Heart right ventricle (tissue), 16 donors: ENCODE results near the gene ANKH. TPM values are rescaled to one million over a fixed set of nuclear protein-coding genes. Genes with fewer than 3 reads are reported as not detected.

Source experiments
- ATAC-seq, 8 donors: fragments of 200-7000 bp; cut with Tn5 transposase; one replicate each; pipeline ENCODE4 v1.9.1; 2020; ENCODE audit warnings: mild to moderate bottlenecking in 8 of 8, moderate library complexity in 8 of 8, moderate number of reproducible peaks in 1 of 8
- DNase-seq, 2 donors: peaks; one replicate each; pipeline ENCODE4 v3.0.0-alpha.2; 2020
- H3K27ac ChIP-seq, 10 donors: fragments of 200-600 bp; sonication (generic) in 2 of 10; one replicate each; pipeline versions ENCODE4 v1.5.0 to v1.8.0; 2020 to 2022; ENCODE audit warnings: mild to moderate bottlenecking in 3 of 10
- H3K27me3 ChIP-seq, 7 donors: fragments of 200-600 bp; one replicate each; pipeline ENCODE4 v1.8.0; 2021 to 2022; ENCODE audit warnings: mild to moderate bottlenecking in 2 of 7
- H3K36me3 ChIP-seq, 9 donors: fragments of 200-600 bp; sonication (generic) in 1 of 9; one replicate each; pipeline versions ENCODE4 v1.5.0 to v1.8.0; 2020 to 2022; ENCODE audit warnings: mild to moderate bottlenecking in 2 of 9
- H3K4me1 ChIP-seq, 9 donors: fragments of 200-600 bp; sonication (generic) in 1 of 9; one replicate each; pipeline versions ENCODE4 v1.5.0 to v1.8.0; 2020 to 2022; ENCODE audit warnings: mild to moderate bottlenecking in 4 of 9
- H3K4me3 ChIP-seq, 10 donors: fragments of 200-600 bp; sonication (generic) in 2 of 10; one replicate each; pipeline versions ENCODE4 v1.5.0 to v1.8.0; 2020 to 2022; ENCODE audit warnings: mild to moderate bottlenecking in 7 of 10, moderate library complexity in 2 of 10
- H3K9me3 ChIP-seq, 11 donors: fragments of 200-600 bp in 10 of 11; sonication (generic) in 2 of 11; one replicate each; pipeline versions ENCODE4 v1.5.0 to v1.8.0; 2013 to 2022; ENCODE audit warnings: mild to moderate bottlenecking in 2 of 11, control low read depth in 1 of 11, moderate library complexity in 1 of 11
- WGBS, 2 donors: extraction: QIAGEN DNeasy Blood & Tissue Kit; methylation state at CpG; one replicate each; pipeline ENCODE4 v1.1.7; 2013; ENCODE audit warnings: inconsistent platforms in 1 of 2; 5-methylcytosine and 5-hydroxymethylcytosine counted together
- intact Hi-C, 10 donors: fragments of 100-400 bp; cut with DNase I; formaldehyde crosslinking; loops; one replicate each; pipeline versions ENCODE4 v1.11.1 to v1.14.2; 2022
- polyA plus RNA-seq, 2 donors: library from polyadenylated mRNA; stranded (reverse); fragments of 200-250 nt; gene quantifications; one replicate each; pipeline ENCODE4 v1.2.3, GENCODE V29; 2013
- total RNA-seq, 10 donors: library from RNA; stranded (reverse); fragmentation: NEBNext Ultra II Directional in 3 of 10; extraction: Animal tissue kit (Norgen Biotek cat#: 25700) in 3 of 10; gene quantifications; one replicate each; pipeline versions ENCODE4 v1.2.1 to v1.2.4, GENCODE V29; 2021 to 2023
- TF ChIP-seq, protein P1 (sequence below), 9 donors: fragments of 200-600 bp; sonication (generic) in 2 of 9; IDR thresholded peaks; one replicate each; pipeline versions ENCODE4 v1.5.0 to v1.8.0; 2021 to 2022; ENCODE audit warnings: antibody characterized with exemption in 9 of 9, mild to moderate bottlenecking in 5 of 9, moderate library complexity in 1 of 9
- donor health status: Arrhythmogenic right ventricular cardiomyopathy.
- donor health status: ischemic (EF 13 %, LVEDD 7.1; RV severe dilation, severe dysfunction).
- donor health status: healthy with polysubstance abuse.
- donor health status: DM: no; HTN: yes; CAD: no.
- donor health status: DM: no; HTN: no; CAD: no.
- donor health status: ischemic (EF 25% LVEDD 6.9; RV normal size, moderate dysfunction).
- donor health status: ischemic (EF 25% LVEDD 5.7; RV mildly dilated, moderate dysfunction).
- donor health status: healthy.
- donor health status: DM: yes; HTN: yes; CAD: no.
- donor health status: Ischemic cardiomyopathy.
- donor health status: ischemic (EF 35%, LVEDD 5.7; RV mildly dilated, moderate dysfunction).
- donor health status: nonischemic (EF 11% LVEDD 7.7; RV severe dilation, severe dysfunction).
- donor health status: DM: yes; HTN: yes; CAD: no.
- donor health status: PGD.
- donor health status: ischemic (EF 29% LVEDD 5.4; RV normal size, mild dysfunction).
- donor health status: nonischemic (EF 23%, LVEDD 6.1; RV moderate dilation, normal function).

The ANKH gene
- total and polyA plus RNA-seq, 12 donors = 51.0 to 256 (median 192) TPM

DNA sequence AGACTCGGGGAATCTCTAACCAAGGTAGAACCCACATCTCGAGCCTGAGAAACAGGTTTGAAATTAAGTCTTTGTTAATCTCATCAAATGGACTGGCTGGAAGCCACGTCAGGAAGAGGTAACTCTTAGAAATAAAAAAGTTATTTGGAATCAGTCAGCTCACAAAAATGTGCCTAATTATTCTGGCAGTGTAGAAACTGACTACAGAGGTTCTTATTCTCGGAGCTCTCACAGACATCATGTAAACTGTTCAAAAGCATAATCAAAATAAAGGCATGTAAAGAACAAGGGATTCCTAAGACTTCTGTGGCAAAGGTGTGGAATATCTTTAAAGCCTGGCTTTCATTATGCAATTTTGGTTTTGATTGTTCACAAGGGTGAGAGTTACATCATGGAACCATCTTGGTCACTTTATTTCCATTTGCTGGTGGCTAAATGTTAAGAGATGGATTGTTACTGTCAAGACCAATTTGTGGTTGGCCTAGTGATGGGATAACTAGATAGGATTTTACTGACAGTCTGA lies 121.9 kb downstream of the ANKH start:
- Histone ChIP-seq H3K4me3 (no peak overlapping the region), H3K4me1 (peaks cover 0 to 31% (median 5%) of the 10 kb centered on the region in 9 donors), H3K27me3 (no peaks in the 10 kb centered on the region), H3K27ac (no peak overlapping the region), H3K9me3 (no peaks in the 10 kb centered on the region), H3K36me3 (peaks cover 0 to 99% (median 41%) of the 10 kb centered on the region in 9 donors)
- 75 to 76% methylated on average over 4 of the region's 4 CpGs for whole genome bisulfite sequencing, 2 donors
- TF ChIP-seq, protein P1, sequence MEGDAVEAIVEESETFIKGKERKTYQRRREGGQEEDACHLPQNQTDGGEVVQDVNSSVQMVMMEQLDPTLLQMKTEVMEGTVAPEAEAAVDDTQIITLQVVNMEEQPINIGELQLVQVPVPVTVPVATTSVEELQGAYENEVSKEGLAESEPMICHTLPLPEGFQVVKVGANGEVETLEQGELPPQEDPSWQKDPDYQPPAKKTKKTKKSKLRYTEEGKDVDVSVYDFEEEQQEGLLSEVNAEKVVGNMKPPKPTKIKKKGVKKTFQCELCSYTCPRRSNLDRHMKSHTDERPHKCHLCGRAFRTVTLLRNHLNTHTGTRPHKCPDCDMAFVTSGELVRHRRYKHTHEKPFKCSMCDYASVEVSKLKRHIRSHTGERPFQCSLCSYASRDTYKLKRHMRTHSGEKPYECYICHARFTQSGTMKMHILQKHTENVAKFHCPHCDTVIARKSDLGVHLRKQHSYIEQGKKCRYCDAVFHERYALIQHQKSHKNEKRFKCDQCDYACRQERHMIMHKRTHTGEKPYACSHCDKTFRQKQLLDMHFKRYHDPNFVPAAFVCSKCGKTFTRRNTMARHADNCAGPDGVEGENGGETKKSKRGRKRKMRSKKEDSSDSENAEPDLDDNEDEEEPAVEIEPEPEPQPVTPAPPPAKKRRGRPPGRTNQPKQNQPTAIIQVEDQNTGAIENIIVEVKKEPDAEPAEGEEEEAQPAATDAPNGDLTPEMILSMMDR (IDR thresholded peaks at IDR 0.05) = no peak
- intact Hi-C loops = loop anchor here in 3 of 10 donors (5.0 to 10.0 kb wide), 2 partner anchors 115 to 123 kb away; partner anchors contain the start of gene ANKH (in 1 of the 3)
- ATAC-seq (no peak), DNase-seq (no peak)

DNA sequence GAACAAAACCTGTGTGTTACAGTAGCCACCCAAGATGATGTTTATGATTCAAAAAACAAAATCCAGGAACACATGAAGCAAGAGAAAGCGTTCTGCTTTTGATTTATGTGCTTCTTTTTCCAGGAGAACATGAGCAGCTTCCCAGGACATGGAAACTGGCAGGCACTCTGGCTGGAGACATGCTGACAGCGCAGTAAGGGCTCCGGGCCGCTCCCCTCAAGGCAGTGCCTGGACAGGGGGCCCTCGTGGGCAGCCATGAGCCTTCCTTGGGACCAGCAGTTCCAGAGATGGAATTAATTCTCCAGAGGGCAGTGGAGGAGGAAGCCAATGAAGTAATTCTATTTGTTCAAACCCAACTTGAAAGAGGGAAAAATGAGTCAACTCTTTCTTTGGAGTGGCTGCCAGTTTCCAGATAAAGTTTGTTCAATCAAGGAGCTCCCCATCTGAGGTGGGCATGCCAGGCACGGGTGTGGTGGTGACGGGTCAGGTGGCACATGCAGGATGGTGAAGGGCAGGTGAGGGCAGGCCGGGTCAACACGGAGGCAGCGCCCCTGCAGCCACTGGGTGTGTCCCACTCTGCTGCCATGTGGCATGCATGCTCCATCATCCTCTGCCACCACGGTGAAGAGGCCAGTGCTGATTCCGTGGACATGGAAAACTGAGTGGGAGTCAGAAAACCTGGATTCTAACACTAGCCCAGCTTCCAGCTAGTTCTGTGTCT lies 123.2 kb downstream of the ANKH start:
- 90 to 91% methylated on average over 12 of the region's 12 CpGs for WGBS, 2 donors
- ATAC-seq = no peak
- H3K4me1 ChIP-seq = peaks cover 0 to 32% (median 14%) of the 10 kb centered on the region in 9 donors
- no peak overlapping the region for H3K27ac ChIP-seq
- TF ChIP-seq, protein P1 (IDR thresholded peaks at IDR 0.05) = no peak
- no peaks in the 10 kb centered on the region for H3K9me3 ChIP-seq
- intact Hi-C loops = no loop called here
- peaks cover 0 to 100% (median 48%) of the 10 kb centered on the region in 9 donors for H3K36me3 ChIP-seq
- H3K27me3 ChIP-seq = no peaks in the 10 kb centered on the region
- no peak overlapping the region for H3K4me3 ChIP-seq
- no peak for DNase-seq

DNA sequence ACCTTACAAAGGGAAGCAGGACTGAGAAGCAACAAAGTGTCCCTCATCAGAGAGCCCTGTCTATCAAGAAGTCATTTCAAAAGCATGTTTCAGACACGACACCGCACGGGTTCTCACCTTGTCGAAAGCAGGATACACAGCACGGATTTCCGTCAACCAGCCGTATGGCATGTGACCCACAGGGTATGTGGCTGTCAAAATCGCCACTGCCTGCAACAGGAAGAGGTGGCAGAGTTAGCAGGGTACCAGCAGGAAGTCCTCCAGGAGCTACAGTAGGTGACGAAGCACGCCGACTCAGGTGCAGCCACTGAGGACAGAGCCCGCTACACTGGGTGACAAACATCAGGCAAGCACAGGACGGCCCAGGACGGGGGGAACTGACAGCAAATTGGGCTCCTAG lies 125.8 kb downstream of the ANKH start:
- intact Hi-C loops = no loop called here
- H3K4me1 ChIP-seq = peaks cover 0 to 39% (median 14%) of the 10 kb centered on the region in 9 donors
- H3K27ac ChIP-seq = peak overlapping the region in 3 of 10 donors; percentile 54 to 64 (median 58)
- no peaks in the 10 kb centered on the region for H3K9me3 ChIP-seq
- H3K27me3 ChIP-seq = no peaks in the 10 kb centered on the region
- DNase-seq = no peak
- no peak for ATAC-seq
- H3K4me3 ChIP-seq = no peak overlapping the region
- 94 to 95% methylated on average over 14 of the region's 14 CpGs for WGBS, 2 donors
- H3K36me3 ChIP-seq = peaks cover 0 to 100% (median 56%) of the 10 kb centered on the region in 9 donors
- TF ChIP-seq, protein P1 (IDR thresholded peaks at IDR 0.05) = no peak

DNA sequence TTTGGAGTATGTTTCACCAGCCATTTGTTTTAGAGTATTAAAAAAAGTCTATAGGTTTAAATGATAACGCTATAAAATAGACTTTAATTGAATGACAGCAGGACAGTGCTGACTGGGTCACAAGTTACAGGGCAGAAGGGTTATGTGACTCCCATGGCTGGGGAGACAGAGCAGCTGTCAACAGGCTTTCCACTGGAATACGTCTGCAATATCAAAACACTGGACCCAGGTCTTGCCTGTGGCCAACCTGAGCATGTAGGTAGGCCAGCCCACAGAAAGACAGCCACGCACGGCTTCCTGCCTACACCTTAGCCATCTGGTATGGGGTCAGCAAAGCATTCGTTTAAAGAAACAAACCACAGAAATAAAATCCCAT lies 126.4 kb downstream of the ANKH start:
- no peaks in the 10 kb centered on the region for H3K9me3 ChIP-seq
- intact Hi-C loops = no loop called here
- no peak overlapping the region for H3K4me3 ChIP-seq

More for the DNA sequence above, 126.4 kb downstream of the ANKH start:
- DNase-seq (no peak), ATAC-seq (peak in 6 of 8 donors; percentile 24 to 52 (median 42))
- H3K36me3 ChIP-seq = peaks cover 0 to 100% (median 51%) of the 10 kb centered on the region in 9 donors
- TF ChIP-seq, protein P1 (IDR thresholded peaks at IDR 0.05) = no peak
- H3K27me3 ChIP-seq = no peaks in the 10 kb centered on the region
- peak overlapping the region; percentile 3 to 64 (median 38) for H3K27ac ChIP-seq
- peaks cover 0 to 43% (median 18%) of the 10 kb centered on the region in 9 donors for H3K4me1 ChIP-seq
- WGBS, 2 donors = 58 to 62% methylated on average over 5 of the region's 5 CpGs
